Stomach (tissue), 9 donors: ENCODE data around the gene ANKS1B. TPM values are rescaled to one million over a fixed set of nuclear protein-coding genes. Genes with fewer than 3 reads are reported as not detected.

Experiments
- DNase-seq, 2 donors: peaks; one replicate each; pipeline versions ENCODE4 v3.0.0 to v3.0.0-alpha.2; 2013 to 2019
- H3K27ac ChIP-seq, 5 donors: fragments of 200-600 bp in 4 of 5; sonication (generic) in 4 of 5; one replicate each; pipeline ENCODE4 v1.5.1; 2013 to 2019; ENCODE audit warnings: mild to moderate bottlenecking in 1 of 5, moderate library complexity in 1 of 5
- H3K27me3 ChIP-seq, 3 donors: fragments of 200-600 bp; sonication (generic); one replicate each; pipeline ENCODE4 v1.5.1; 2017 to 2019; ENCODE audit warnings: mixed run types in 1 of 3
- H3K36me3 ChIP-seq, 4 donors: fragments of 200-600 bp; sonication (generic); 1 replicate in 3 of 4; 2 replicates in 1 of 4; pipeline ENCODE4 v1.5.1; 2016 to 2019
- H3K4me1 ChIP-seq, 4 donors: fragments of 200-600 bp; sonication (generic); one replicate each; pipeline ENCODE4 v1.5.1; 2016 to 2019
- H3K4me3 ChIP-seq, 4 donors: fragments of 200-600 bp; sonication (generic) in 3 of 4; one replicate each; pipeline ENCODE4 v1.5.1; 2016 to 2019; ENCODE audit warnings: mild to moderate bottlenecking in 1 of 4
- H3K9me3 ChIP-seq, 4 donors: fragments of 200-600 bp; sonication (generic); one replicate each; pipeline ENCODE4 v1.5.1; 2016 to 2019
- CTCF ChIP-seq, 7 experiments: fragments of 450-650 bp in 4 of 7; fragments of 200-600 bp in 3 of 7; sonication (generic) in 3 of 7; IDR thresholded peaks; one replicate each; pipeline ENCODE4 v1.5.1; 2016 to 2019; ENCODE audit warnings: antibody characterized with exemption in 7 of 7, control low read depth in 2 of 7, mild to moderate bottlenecking in 1 of 7
- EP300 ChIP-seq: sonication (generic); formaldehyde crosslinking; IDR thresholded peaks from one replicate; pipeline ENCODE4 v1.6.1; 2017; ENCODE audit warnings: antibody characterized with exemption
- POLR2A ChIP-seq, 4 donors: fragments of 450-650 bp; IDR thresholded peaks; one replicate each; pipeline ENCODE4 v1.6.1; 2016; ENCODE audit warnings: antibody characterized with exemption in 4 of 4, control low read depth in 2 of 4, mild to moderate bottlenecking in 1 of 4, moderate library complexity in 1 of 4
- POLR2AphosphoS5 ChIP-seq, 3 donors: sonication (generic); formaldehyde crosslinking; IDR thresholded peaks; one replicate each; pipeline ENCODE4 v1.6.1; 2016; ENCODE audit warnings: antibody characterized with exemption in 3 of 3
- WGBS, 5 donors: extraction: QIAGEN DNeasy Blood & Tissue Kit in 3 of 5; methylation state at CpG; one replicate each; pipeline versions ENCODE4 v1.1.5 to v1.1.7; 2013 to 2018; 5-methylcytosine and 5-hydroxymethylcytosine counted together
- intact Hi-C: fragments of 100-400 bp; cut with DNase I; formaldehyde crosslinking; loops from one replicate; pipeline ENCODE4 v1.15.1; 2023; ENCODE audit warnings: low total_unique reads
- polyA plus RNA-seq, 3 donors: library from polyadenylated mRNA; stranded (reverse); fragments of 200-250 nt; gene quantifications; one replicate each; pipeline ENCODE4 v1.2.3, GENCODE V29; 2013
- total RNA-seq, 5 donors: library from RNA; depleted of rRNA; stranded (reverse); fragments of >200 nt; gene quantifications; one replicate each; pipeline versions ENCODE4 v1.1.0 to v1.2.3, GENCODE V29; 2014 to 2016
- donor health status: healthy with polysubstance abuse.
- donor health status: Bipolar disorder and iron deficiency.
- donor health status: healthy.

The ANKS1B gene
- total and polyA plus RNA-seq, 8 donors, result 0.73 to 26.8 (median 2.2) TPM; not detected in 2

DNA sequence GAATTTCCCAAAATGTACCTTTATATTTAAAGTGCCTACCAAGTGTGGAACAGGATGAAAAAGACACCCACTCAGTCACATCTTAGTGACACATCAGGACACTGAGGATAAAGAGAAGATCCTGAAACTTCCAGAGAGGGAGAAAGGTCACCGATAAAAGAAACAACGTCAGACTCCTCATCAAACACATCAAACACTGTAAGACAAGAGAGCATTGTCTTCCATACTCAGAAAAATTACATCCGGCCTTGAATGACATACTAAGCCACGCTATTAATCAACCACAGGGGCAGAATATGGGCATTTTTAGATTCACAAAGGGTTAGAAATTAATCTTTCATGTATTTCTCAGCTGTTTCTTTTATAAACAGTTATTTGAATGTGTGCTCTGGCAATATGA is 849.4 kb downstream of the ANKS1B start:
- Histone ChIP-seq H3K27me3 (no peaks in the 10 kb centered on the region), H3K4me1 (no peaks in the 10 kb centered on the region), H3K9me3 (no peaks in the 10 kb centered on the region), H3K4me3 (no peak overlapping the region), H3K36me3 (no peaks in the 10 kb centered on the region), H3K27ac (no peak overlapping the region)
- TF ChIP-seq POLR2AphosphoS5 (IDR thresholded peaks at IDR 0.05), result no peak
- TF ChIP-seq POLR2A (IDR thresholded peaks at IDR 0.05), result no peak
- no peak for TF ChIP-seq EP300
- no peak for TF ChIP-seq CTCF (IDR thresholded peaks at IDR 0.05)
- DNase-seq, result no peak
- intact Hi-C loops, result no loop called here
- 68 to 80% (median 68%) methylated on average over 4 of the region's 4 CpGs for WGBS, 5 donors

DNA sequence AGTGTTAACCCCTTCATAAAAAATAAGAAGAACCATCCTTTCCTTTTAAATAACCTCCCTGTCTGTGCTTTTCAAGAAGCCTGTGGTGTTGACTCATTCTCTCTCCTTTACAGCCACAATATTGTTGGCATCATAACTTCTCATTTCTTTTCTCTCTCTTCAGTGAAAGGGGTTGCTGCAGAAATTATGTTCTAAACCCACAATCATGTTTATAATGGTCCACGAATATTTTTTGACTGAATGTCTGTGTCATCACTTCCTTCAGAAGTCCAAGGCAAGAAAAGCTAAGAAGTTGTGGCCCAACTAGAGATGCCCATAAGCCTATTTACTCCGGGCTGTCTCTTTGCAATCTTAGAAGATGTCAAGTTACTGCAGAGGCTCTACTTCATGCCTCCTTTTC is 851.3 kb downstream of the ANKS1B start:
- 25 to 86% (median 80%) methylated on average over 2 of the region's 2 CpGs for WGBS, 5 donors
- Histone ChIP-seq H3K27ac (no peak overlapping the region), H3K9me3 (no peaks in the 10 kb centered on the region), H3K4me1 (no peaks in the 10 kb centered on the region), H3K4me3 (no peak overlapping the region), H3K27me3 (no peaks in the 10 kb centered on the region), H3K36me3 (no peaks in the 10 kb centered on the region)
- intact Hi-C loops, result no loop called here
- no peak for DNase-seq
- TF ChIP-seq POLR2AphosphoS5 (IDR thresholded peaks at IDR 0.05) (no peak), CTCF (IDR thresholded peaks at IDR 0.05) (no peak), EP300 (no peak), POLR2A (IDR thresholded peaks at IDR 0.05) (no peak)

GRCh38 chr12:99131751-99132199 is 853.0 kb downstream of the ANKS1B start:
- peak in 1 of 2 donors; percentile 60 for DNase-seq
- H3K27me3 ChIP-seq, result no peaks in the 10 kb centered on the region
- intact Hi-C loops, result no loop called here
- no peak for TF ChIP-seq CTCF (IDR thresholded peaks at IDR 0.05)
- no peak for TF ChIP-seq POLR2AphosphoS5 (IDR thresholded peaks at IDR 0.05)
- no peak for TF ChIP-seq POLR2A (IDR thresholded peaks at IDR 0.05)
- no peak for TF ChIP-seq EP300
- H3K27ac ChIP-seq, result no peak overlapping the region
- no peaks in the 10 kb centered on the region for H3K4me1 ChIP-seq
- 22 to 28% (median 24%) methylated on average over 7 of the region's 7 CpGs for WGBS, 5 donors
- no peaks in the 10 kb centered on the region for H3K36me3 ChIP-seq
- H3K4me3 ChIP-seq, result no peak overlapping the region
- H3K9me3 ChIP-seq, result no peaks in the 10 kb centered on the region

GRCh38 chr12:99130808-99131553 is 853.8 kb downstream of the ANKS1B start:
- Histone ChIP-seq H3K9me3 (no peaks in the 10 kb centered on the region), H3K27ac (no peak overlapping the region), H3K4me3 (no peak overlapping the region), H3K4me1 (no peaks in the 10 kb centered on the region), H3K27me3 (no peaks in the 10 kb centered on the region), H3K36me3 (no peaks in the 10 kb centered on the region)
- DNase-seq, result no peak
- 55 to 62% (median 57%) methylated on average over 3 of the region's 3 CpGs for WGBS, 5 donors
- intact Hi-C loops, result no loop called here
- TF ChIP-seq CTCF (IDR thresholded peaks at IDR 0.05), result no peak
- no peak for TF ChIP-seq POLR2AphosphoS5 (IDR thresholded peaks at IDR 0.05)
- no peak for TF ChIP-seq POLR2A (IDR thresholded peaks at IDR 0.05)
- TF ChIP-seq EP300, result no peak
